ENCODE results near the gene PTMA. TPM values are rescaled to one million over a fixed set of nuclear protein-coding genes. Genes with fewer than 3 reads are reported as not detected.
A peak's percentile ranks its signal among the peaks of the same experiment; 100 is the strongest.
"Not testable (repeated sequence)": the region's sequence is repeated elsewhere in the genome, so short reads cannot be mapped to it uniquely, and the experiment has no call there.

PTMA gene
- total RNA-seq, 2 experiments from 2014 or later, result 1,763 to 1,778 TPM

DNA sequence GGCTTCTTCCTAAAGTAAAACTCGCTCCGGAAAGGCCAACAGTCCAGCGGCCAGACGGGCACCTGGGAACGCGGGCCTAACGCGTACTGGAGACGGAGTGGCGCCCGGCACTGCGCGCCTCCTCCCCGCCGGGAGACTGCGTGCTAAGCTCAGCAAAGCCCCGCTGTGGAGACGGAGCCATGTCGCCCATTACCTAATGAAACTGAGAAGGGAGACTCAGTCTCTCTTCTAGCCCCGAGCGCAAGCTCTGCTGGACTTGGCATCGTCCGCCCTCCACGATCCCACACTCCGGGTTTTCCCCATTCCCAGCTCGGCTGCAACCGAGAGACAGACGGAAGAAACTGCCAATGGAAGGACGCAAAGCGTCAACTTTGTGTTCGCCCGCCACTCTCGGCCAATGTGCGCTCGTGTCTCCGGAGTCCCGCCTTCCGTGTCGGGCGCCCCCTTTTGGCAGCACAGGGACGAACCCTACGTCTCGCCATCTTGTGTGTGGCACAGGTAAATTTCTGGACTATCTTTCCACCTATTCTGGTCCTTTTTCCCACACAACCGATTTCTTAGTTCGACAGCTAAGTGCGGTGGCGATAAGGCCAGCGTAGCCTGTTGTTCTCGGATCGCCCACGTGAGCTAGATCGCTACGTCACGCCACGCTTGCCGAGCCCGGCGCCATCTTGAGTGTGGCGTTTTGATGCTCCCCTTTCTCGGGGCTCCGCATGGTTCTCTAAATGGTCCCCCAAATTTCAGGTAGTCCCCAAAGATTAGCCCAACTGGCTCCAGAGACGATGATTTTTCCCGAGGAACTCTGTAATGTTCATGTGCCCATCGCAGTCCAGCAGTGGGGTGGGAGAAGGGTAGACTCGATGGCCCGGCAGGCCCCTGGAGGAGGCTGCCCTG lies 1.3 kb upstream of the PTMA start:
- intact Hi-C loops (cut with micrococcal nuclease), result loop anchor here (1.0 kb wide), 1 partner anchor 45 kb away; no protein-coding TSS in a partner anchor
- CTCF ChIA-PET, result interaction anchor here (0.6 to 8.9 kb wide), 19 partner anchors 8 to 916 kb away, joined by 3 to 106 read pairs (median 5); partner anchors contain the start of genes COPS7B and PDE6D

DNA sequence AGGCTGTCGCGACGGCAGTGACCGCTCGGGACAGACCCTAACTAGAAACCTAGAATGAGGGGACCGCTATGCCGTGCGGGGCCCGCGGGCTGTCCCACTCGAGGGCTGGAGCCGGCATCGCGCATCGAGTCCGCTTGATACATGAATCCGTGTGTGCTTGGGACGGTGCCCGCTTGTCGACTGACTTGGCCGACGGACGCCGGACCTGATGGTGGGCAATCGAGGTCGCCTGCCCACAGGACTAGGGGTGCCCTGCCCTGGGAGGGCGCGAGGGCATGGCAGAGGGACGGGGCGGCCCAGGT lies 749 bp upstream of the PTMA start:
- H3K27ac Mint-ChIP-seq, result peak overlapping the region; percentile 100
- H3K27me3 Mint-ChIP-seq, result peaks cover 3% of the 10 kb centered on the region
- H3K9me3 Mint-ChIP-seq, result no peaks in the 10 kb centered on the region
- ChIA-PET POLR2A (interaction anchor here (1.0 to 4.9 kb wide), 9 partner anchors 23 to 247 kb away, joined by 3 to 98 read pairs (median 4); partner anchors contain the start of gene NCL), CTCF (interaction anchor here (0.9 to 8.9 kb wide), 14 partner anchors 7 to 190 kb away, joined by 3 to 106 read pairs (median 8); partner anchors contain the start of genes COPS7B and PDE6D)
- peaks cover 43% of the 10 kb centered on the region for H3K36me3 Mint-ChIP-seq
- DNase-seq, result no peak
- intact Hi-C loops (cut with micrococcal nuclease), result loop anchor here (1.0 kb wide), 1 partner anchor 45 kb away; no protein-coding TSS in a partner anchor
- peak overlapping the region; percentile 93 for H3K4me3 Mint-ChIP-seq
- peaks cover 24% of the 10 kb centered on the region for H3K4me1 Mint-ChIP-seq (ENCODE audit: low read depth)

More for the DNA sequence above, 1.3 kb upstream of the PTMA start:
- peaks cover 3% of the 10 kb centered on the region for H3K27me3 Mint-ChIP-seq
- H3K36me3 Mint-ChIP-seq, result peaks cover 37% of the 10 kb centered on the region
- peak overlapping the region; percentile 93 for H3K4me3 Mint-ChIP-seq
- DNase-seq, result peak; percentile 98
- POLR2A ChIA-PET, result interaction anchor here (0.7 to 4.9 kb wide), 8 partner anchors 8 to 243 kb away, joined by 3 to 98 read pairs (median 4); partner anchors contain the start of gene NCL
- peak overlapping the region; percentile 100 for H3K27ac Mint-ChIP-seq
- H3K4me1 Mint-ChIP-seq (ENCODE audit: low read depth), result peaks cover 18% of the 10 kb centered on the region
- no peaks in the 10 kb centered on the region for H3K9me3 Mint-ChIP-seq

DNA sequence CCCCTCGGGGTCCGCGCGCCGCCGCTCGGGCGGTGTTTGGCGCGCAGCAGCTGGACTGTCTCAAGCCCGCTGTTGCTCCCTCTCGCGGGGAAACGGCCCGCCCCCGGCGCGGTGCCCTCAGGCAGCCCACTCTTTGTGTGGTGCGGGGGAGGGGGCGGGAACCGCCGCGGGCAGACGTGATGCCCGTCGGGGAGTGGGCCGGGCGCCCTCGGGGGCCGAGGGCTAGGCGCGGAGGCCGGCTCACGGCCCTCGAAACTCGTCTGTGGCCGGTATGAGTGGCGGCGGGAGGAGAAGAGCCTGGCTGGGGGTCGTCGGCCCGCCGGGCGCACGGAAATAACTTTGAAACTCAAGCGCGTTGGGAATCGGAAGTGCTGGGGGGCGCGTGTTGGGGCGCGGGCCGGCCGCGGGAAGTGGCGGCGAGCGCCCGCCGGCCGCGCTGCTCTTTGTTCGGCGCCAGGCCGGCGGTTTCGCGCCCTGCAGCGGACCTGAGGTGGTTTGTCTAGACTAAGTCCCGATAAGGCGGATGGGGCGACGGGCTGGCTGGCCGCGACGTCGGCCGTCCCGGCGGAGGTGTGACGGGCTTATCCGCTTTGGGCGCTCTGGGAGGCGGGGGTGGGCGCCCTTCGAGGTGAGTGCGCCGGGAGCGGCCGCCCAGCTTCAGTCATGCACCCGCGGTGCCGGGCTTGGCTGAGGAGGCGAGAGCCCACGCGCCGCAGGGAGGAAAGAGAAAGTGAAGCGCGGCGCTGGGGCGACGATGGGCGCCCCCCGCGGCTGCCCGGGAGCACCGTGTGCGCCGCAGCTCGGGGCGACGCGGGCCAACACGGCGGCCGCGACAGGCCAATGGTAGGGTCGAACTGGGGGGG lies 679 bp downstream of the PTMA start:
- Mint-ChIP-seq H3K36me3 (peaks cover 52% of the 10 kb centered on the region), H3K27ac (peak overlapping the region; percentile 100), H3K4me3 (peak overlapping the region; percentile 99), H3K4me1 (ENCODE audit: low read depth) (peaks cover 34% of the 10 kb centered on the region), H3K27me3 (peaks cover 3% of the 10 kb centered on the region), H3K9me3 (no peaks in the 10 kb centered on the region)
- intact Hi-C loops (cut with micrococcal nuclease), result loop anchor here (1.0 kb wide), 4 partner anchors 72 to 245 kb away; partner anchors contain the start of genes NCL and PDE6D
- ChIA-PET POLR2A (interaction anchor here (0.7 to 4.9 kb wide), 14 partner anchors 32 to 249 kb away, joined by 3 to 98 read pairs (median 4); partner anchors contain the start of gene NCL), CTCF (interaction anchor here (0.7 to 4.7 kb wide), 6 partner anchors 32 to 96 kb away, joined by 4 to 84 read pairs (median 6); partner anchors contain the start of gene COPS7B)
- DNase-seq, result peak; percentile 65

DNA sequence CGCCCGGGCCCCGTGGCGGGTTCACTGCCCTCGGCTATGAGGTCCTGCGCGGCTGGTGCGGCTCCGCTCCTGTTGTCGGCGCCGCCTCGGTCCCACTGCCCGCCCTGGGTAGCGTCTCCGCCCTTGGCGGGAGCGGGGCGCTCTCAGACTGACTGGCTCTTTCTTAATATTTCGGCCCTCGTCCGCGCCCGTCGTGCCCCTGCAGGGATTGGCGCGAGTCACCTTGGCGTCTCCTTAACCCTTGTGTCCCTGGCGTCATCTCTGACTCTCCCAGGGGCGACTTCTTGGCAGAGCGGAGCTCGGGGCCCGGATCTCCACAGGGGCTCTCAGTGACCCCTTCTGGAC lies 1.3 kb downstream of the PTMA start:
- Mint-ChIP-seq H3K36me3 (peaks cover 50% of the 10 kb centered on the region), H3K27ac (peak overlapping the region; percentile 97), H3K9me3 (no peaks in the 10 kb centered on the region), H3K27me3 (peaks cover 3% of the 10 kb centered on the region), H3K4me1 (ENCODE audit: low read depth) (peaks cover 32% of the 10 kb centered on the region), H3K4me3 (peak overlapping the region; percentile 82)
- intact Hi-C loops (cut with micrococcal nuclease), result no loop called here
- no peak for DNase-seq
- ChIA-PET POLR2A (interaction anchor here (1.0 to 4.9 kb wide), 6 partner anchors 37 to 249 kb away, joined by 3 to 98 read pairs (median 4); partner anchors contain the start of gene NCL), CTCF (interaction anchor here (1.7 to 4.7 kb wide), 3 partner anchors 32 to 97 kb away, joined by 5 to 84 read pairs (median 6); no protein-coding TSS in a partner anchor)

DNA sequence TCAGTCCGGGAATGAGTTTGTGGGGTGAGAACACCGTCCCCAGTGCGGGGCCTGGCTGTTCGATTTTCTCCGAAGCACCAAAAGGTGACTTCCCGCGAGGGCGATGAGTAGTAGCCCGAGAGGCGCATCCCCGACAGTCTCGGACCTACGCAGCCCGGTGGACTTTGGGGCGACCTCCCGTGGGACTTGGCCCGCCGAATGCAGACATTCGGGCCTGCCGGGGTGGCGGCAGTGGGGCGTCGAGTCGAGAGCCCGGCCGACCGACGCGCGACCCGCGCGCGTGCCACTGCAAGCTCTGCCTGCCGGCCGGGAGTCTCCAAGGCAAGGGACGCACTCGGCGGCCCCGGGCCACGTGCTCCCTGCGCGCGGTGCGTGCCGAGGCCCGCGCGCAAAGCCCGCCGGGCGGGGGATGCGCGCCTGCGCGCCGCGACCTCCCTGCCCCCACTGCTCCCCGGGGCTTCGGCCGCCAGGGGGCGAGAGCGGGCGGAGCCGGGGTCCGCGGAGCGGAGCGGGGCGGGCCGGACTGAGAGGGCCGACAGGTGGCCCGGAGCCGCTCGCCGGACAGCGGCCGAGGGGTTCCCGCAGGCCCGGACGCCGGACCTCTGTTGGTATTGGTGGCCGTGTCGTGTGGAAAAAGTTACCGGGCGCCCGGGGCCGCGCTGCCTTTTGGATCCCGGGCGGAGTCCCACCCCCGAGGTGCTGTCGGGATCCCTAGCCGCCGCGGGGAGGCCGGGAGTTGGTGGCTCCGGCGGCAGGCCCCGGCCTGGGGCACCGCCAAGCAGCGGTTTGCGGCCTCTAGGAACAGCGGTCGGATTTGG lies 1.9 kb downstream of the PTMA start:
- H3K4me1 Mint-ChIP-seq (ENCODE audit: low read depth), result peaks cover 30% of the 10 kb centered on the region
- CTCF ChIA-PET, result interaction anchor here (1.7 to 4.7 kb wide), 3 partner anchors 33 to 98 kb away, joined by 5 to 84 read pairs (median 6); no protein-coding TSS in a partner anchor
- intact Hi-C loops (cut with micrococcal nuclease), result no loop called here

DNA sequence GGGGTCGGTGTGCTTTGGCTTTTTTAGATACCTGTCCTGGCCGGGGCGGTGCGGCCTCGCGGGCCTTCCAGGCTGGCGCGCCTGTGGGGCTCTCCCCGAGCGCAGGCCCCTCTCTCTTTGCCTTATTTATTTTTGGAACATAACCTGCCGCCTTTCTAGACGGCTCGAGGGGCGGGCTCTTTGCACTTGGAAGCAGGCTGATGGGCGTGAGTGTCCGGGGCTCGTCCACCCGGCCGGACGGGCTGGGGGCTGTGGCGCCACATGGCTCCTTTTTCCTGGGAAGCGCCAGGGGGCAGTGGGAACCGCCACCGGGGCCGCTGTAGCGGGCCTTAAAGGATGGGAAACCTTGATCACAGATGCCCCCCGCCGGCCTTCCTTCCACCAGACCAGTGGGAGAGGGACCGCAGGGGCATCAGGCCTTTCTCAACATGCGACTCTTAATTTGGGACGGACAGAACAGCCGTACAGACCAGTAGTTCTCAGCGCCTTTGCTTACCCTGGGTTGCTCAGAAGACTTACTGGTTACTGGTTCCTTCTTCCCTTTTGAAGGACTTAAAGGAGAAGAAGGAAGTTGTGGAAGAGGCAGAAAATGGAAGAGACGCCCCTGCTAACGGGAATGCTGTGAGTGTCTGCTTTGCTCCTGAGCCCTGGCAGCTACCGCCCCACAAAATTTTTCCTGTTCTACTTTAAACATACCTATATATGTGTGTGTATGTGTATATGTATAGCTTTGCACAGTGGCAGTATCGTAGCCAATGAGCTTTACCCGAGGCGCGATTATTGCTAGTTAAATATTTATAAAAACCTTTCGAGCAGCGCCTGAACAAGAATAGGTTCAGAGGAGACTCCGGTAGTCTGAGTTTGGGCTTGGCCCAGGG lies 2.7 kb downstream of the PTMA start:
- Mint-ChIP-seq H3K27me3 (peaks cover 3% of the 10 kb centered on the region), H3K36me3 (peaks cover 46% of the 10 kb centered on the region), H3K9me3 (no peaks in the 10 kb centered on the region), H3K4me3 (peak overlapping the region; percentile 82), H3K4me1 (ENCODE audit: low read depth) (peaks cover 24% of the 10 kb centered on the region), H3K27ac (peak overlapping the region; percentile 98)
- intact Hi-C loops (cut with micrococcal nuclease), result no loop called here
- POLR2A ChIA-PET, result interaction anchor here (5.2 kb wide), 1 partner anchor 97 kb away, joined by 69 read pairs; no protein-coding TSS in a partner anchor
- no peak for DNase-seq
- CTCF ChIA-PET, result interaction anchor here (7.5 to 12.1 kb wide), 2 partner anchors 29 to 98 kb away, joined by 154 to 578 read pairs; no protein-coding TSS in a partner anchor

More for the DNA sequence above, 1.9 kb downstream of the PTMA start:
- DNase-seq, result peak; percentile 91
- Mint-ChIP-seq H3K27ac (peak overlapping the region; percentile 97), H3K36me3 (peaks cover 49% of the 10 kb centered on the region), H3K4me3 (peak overlapping the region; percentile 82), H3K9me3 (no peaks in the 10 kb centered on the region), H3K27me3 (peaks cover 3% of the 10 kb centered on the region)
- POLR2A ChIA-PET, result interaction anchor here (1.0 to 4.9 kb wide), 5 partner anchors 38 to 250 kb away, joined by 3 to 98 read pairs (median 4); no protein-coding TSS in a partner anchor

DNA sequence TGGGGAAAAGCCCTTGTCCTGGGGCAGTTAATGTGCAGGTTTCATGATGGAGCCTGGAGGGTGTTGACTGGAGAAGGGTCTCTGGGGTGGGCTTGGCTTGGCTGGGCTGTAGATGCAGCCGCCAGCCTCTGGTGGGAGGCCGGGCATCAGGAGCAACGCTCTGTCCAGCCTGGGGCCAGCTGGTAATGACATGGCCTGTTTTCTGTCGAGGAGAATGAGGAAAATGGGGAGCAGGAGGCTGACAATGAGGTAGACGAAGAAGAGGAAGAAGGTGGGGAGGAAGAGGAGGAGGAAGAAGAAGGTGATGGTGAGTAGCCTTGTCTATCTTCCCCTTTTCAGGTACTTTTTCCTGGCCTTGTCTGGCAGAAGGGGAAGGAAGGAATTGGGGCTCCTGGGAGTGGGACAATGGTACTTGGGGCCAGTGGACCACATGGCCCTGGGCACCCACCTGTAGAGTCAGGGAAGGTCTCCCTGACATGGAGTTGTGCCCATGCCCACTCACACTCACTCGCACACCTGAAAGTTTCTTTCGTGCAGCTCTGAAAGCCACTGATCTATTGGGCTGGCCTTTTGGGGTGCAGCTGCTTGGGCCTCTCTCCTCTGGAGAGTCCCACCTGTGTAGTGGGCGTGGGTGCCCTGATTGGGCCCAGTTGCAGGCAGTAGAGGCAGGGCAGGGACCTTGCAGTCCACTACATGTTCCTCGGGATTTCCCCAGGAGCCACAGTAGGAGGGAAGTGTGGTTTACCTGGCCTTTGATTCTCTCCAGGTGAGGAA lies 3.5 kb downstream of the PTMA start:
- peaks cover 3% of the 10 kb centered on the region for H3K27me3 Mint-ChIP-seq
- peak; percentile 43 for DNase-seq
- H3K4me1 Mint-ChIP-seq (ENCODE audit: low read depth), result peaks cover 23% of the 10 kb centered on the region
- intact Hi-C loops (cut with micrococcal nuclease), result loop anchor here (1.0 kb wide), 1 partner anchor 69 kb away; the partner anchor contains the start of gene PDE6D
- H3K36me3 Mint-ChIP-seq, result peaks cover 41% of the 10 kb centered on the region
- H3K9me3 Mint-ChIP-seq, result no peaks in the 10 kb centered on the region
- POLR2A ChIA-PET, result interaction anchor here (0.9 to 5.2 kb wide), 3 partner anchors 98 to 252 kb away, joined by 3 to 69 read pairs (median 14); partner anchors contain the start of gene NCL
- CTCF ChIA-PET, result interaction anchor here (5.4 to 12.1 kb wide), 3 partner anchors 9 to 99 kb away, joined by 106 to 578 read pairs (median 154); no protein-coding TSS in a partner anchor
- peak overlapping the region; percentile 82 for H3K4me3 Mint-ChIP-seq
- H3K27ac Mint-ChIP-seq, result peak overlapping the region; percentile 98

DNA sequence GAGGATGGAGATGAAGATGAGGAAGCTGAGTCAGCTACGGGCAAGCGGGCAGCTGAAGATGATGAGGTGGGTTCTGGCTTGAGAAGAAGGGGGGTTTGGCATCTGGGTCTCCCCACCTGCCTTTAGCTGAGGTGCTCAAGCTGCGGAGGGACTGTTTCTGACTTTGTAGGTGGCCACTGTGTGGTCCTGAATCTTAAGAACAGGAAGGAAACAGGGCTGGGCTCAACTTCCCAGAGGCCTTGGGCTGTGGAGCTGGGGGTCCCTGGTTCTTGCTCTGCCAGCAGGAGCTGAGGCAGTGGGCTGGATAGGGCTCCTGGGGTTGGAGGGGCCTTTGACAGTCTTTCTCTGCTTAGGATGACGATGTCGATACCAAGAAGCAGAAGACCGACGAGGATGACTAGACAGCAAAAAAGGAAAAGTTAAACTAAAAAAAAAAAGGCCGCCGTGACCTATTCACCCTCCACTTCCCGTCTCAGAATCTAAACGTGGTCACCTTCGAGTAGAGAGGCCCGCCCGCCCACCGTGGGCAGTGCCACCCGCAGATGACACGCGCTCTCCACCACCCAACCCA lies 4.2 kb downstream of the PTMA start:
- H3K36me3 Mint-ChIP-seq, result peaks cover 41% of the 10 kb centered on the region
- H3K27me3 Mint-ChIP-seq, H3K9me3 Mint-ChIP-seq: not testable (repeated sequence)
- CTCF ChIA-PET, result interaction anchor here (5.4 to 12.1 kb wide), 3 partner anchors 9 to 100 kb away, joined by 106 to 578 read pairs (median 154); no protein-coding TSS in a partner anchor
- H3K4me1 Mint-ChIP-seq (ENCODE audit: low read depth), result peaks cover 23% of the 10 kb centered on the region
- H3K27ac Mint-ChIP-seq, result peak overlapping the region; percentile 98
- peak overlapping the region; percentile 82 for H3K4me3 Mint-ChIP-seq
- peak; percentile 79 for DNase-seq
- POLR2A ChIA-PET, result interaction anchor here (0.5 to 5.2 kb wide), 5 partner anchors 31 to 252 kb away, joined by 3 to 69 read pairs (median 3); partner anchors contain the start of gene NCL
- intact Hi-C loops (cut with micrococcal nuclease), result loop anchor here (1.0 kb wide), 1 partner anchor 69 kb away; the partner anchor contains the start of gene PDE6D

DNA sequence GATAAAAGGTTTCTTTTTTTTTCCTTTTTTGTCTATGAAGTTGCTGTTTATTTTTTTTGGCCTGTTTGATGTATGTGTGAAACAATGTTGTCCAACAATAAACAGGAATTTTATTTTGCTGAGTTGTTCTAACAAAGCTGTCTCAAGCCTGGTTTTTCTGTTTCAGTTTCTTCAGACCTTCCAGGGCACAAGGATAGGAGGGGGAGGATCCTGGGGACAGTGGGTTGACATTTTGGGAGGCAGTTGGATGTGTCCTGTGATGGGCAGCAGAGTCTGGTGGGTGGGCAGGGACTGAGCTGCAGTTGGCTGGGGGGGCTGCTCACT lies 5.0 kb downstream of the PTMA start:
- H3K27me3 Mint-ChIP-seq, DNase-seq: not testable (repeated sequence)

More for the DNA sequence above, 5.0 kb downstream of the PTMA start:
- ChIA-PET POLR2A (interaction anchor here (1.0 to 5.2 kb wide), 11 partner anchors 32 to 249 kb away, joined by 3 to 69 read pairs (median 8); partner anchors contain the start of genes COPS7B, NCL and PDE6D), CTCF (interaction anchor here (0.9 to 12.1 kb wide), 18 partner anchors 10 to 248 kb away, joined by 3 to 578 read pairs (median 12); partner anchors contain the start of genes COPS7B and NCL)
- H3K4me1 Mint-ChIP-seq (ENCODE audit: low read depth), result peaks cover 23% of the 10 kb centered on the region
- H3K9me3 Mint-ChIP-seq; intact Hi-C loops (cut with micrococcal nuclease): not testable (repeated sequence)
- peaks cover 39% of the 10 kb centered on the region for H3K36me3 Mint-ChIP-seq
- peak overlapping the region; percentile 95 for H3K27ac Mint-ChIP-seq
- peak overlapping the region; percentile 48 for H3K4me3 Mint-ChIP-seq

All from activated CD4-positive, alpha-beta memory T cell treated with anti-CD3 and anti-CD28 coated beads for 36 hours (primary cell).